K562 (cell line): ENCODE measurements around the gene CAPN14. TPM values are rescaled to one million over a fixed set of nuclear protein-coding genes. Genes with fewer than 3 reads are reported as not detected.

Experiments
- ATAC-seq: fragments of 200-7000 bp; cut with Tn5 transposase; 3 replicates; pipeline ENCODE4 v1.9.1; 2020; ENCODE audit warnings: moderate library complexity
- BruUV-seq: library from RNA; stranded (reverse); fragments of 400-500 nt; replicated peaks from 2 replicates; lab custom pipeline; 2021; lab: Mats Ljungman, UMichigan
- CTCF ChIA-PET: fragments of 300-600 bp; formaldehyde crosslinking; extraction: SDS; loops from one replicate; lab custom pipeline; 2021; ENCODE audit warnings: low intra/inter-chr PET ratio; lab: Yijun Ruan, JAX
- POLR2A ChIA-PET: fragments of 300-600, 350-650 bp; sonication (Branson Sonifier 250); formaldehyde crosslinking; extraction: SDS; loops from one replicate; lab custom pipeline; 2021; ENCODE audit warnings: antibody characterized with exemption, inconsistent platforms; lab: Yijun Ruan, JAX
- DNase-seq, 4 experiments: peaks; one replicate each; pipeline versions ENCODE4 v3.0.0 to v3.0.0-alpha.2; 2011 to 2018; ENCODE audit warnings: low spot score in 3 of 4, mixed read lengths in 3 of 4; ENCODE audit errors: extremely low read depth in 1 of 4
- FAIRE-seq: peaks from 2 replicates; lab custom pipeline; 2011; peaks lifted over from hg19 to GRCh38; lab: Jason Lieb, UNC
- H2AFZ ChIP-seq: 2 replicates; pipeline ENCODE4 v1.6.0; 2011; ENCODE audit warnings: low read depth, low read length, control low read depth, inconsistent platforms
- H3K27ac ChIP-seq: fragments of 200-600 bp; 3 replicates; pipeline ENCODE4 v1.8.0; 2011; ENCODE audit warnings: low read depth, mild to moderate bottlenecking, control low read depth, inconsistent platforms, low read length, moderate library complexity, mixed read lengths; ENCODE audit errors: extremely low read depth
- H3K27me3 ChIP-seq, 2 experiments: fragments of 300-600 bp in 1 of 2; 2 replicates in 1 of 2; 3 replicates in 1 of 2; pipeline versions ENCODE4 v1.6.0 to v1.8.0; 2011; ENCODE audit warnings: inconsistent platforms in 2 of 2, low read length in 2 of 2, mild to moderate bottlenecking in 1 of 2, mixed read lengths in 1 of 2, moderate library complexity in 1 of 2; ENCODE audit not compliant: control insufficient read depth in 2 of 2, insufficient read depth in 2 of 2
- H3K36me3 ChIP-seq: fragments of 300-600 bp; 3 replicates; pipeline ENCODE4 v1.8.0; 2011; ENCODE audit warnings: mild to moderate bottlenecking, low read length, inconsistent platforms; ENCODE audit not compliant: control insufficient read depth, insufficient read depth
- H3K4me1 ChIP-seq, 2 experiments: fragments of 200-600 bp in 1 of 2; replicated peaks in 1 of 2; 2 replicates in 1 of 2; 3 replicates in 1 of 2; pipeline versions ENCODE4 v1.5.1 to v1.8.0; 2011; ENCODE audit warnings: inconsistent platforms in 2 of 2, low read length in 2 of 2, mild to moderate bottlenecking in 1 of 2, mixed read lengths in 1 of 2, moderate library complexity in 1 of 2; ENCODE audit not compliant: control insufficient read depth in 2 of 2, insufficient read depth in 2 of 2
- H3K4me2 ChIP-seq: 2 replicates; pipeline ENCODE4 v1.6.1; 2011; ENCODE audit warnings: low read length, control low read depth, inconsistent platforms, mixed read lengths; ENCODE audit not compliant: insufficient read depth
- H3K4me3 ChIP-seq: fragments of 200-600 bp; sonication (generic), shearing (Covaris generic); 2 replicates; pipeline ENCODE4 v1.5.1; 2016; ENCODE audit warnings: control low read depth, inconsistent platforms
- H3K79me2 ChIP-seq: fragments of 200-600 bp; 3 replicates; pipeline ENCODE4 v1.8.0; 2011; ENCODE audit warnings: low read length, inconsistent platforms; ENCODE audit not compliant: control insufficient read depth, insufficient read depth
- H3K9ac ChIP-seq, 2 experiments: 2 replicates each; pipeline versions ENCODE4 v1.6.0 to v1.6.1; 2011; ENCODE audit warnings: low read depth in 2 of 2, low read length in 2 of 2, control low read depth in 1 of 2, inconsistent platforms in 1 of 2, mild to moderate bottlenecking in 1 of 2, mixed read lengths in 1 of 2; ENCODE audit not compliant: insufficient read depth in 1 of 2
- H3K9me1 ChIP-seq: one replicate; pipeline ENCODE4 v1.6.0; 2011; ENCODE audit warnings: inconsistent platforms, mild to moderate bottlenecking, low read length, moderate library complexity; ENCODE audit not compliant: control insufficient read depth, insufficient read depth
- H3K9me3 ChIP-seq: replicated peaks from 2 replicates; pipeline ENCODE4 v1.5.1; 2011; ENCODE audit warnings: low read depth, low read length, inconsistent platforms; ENCODE audit not compliant: control insufficient read depth, insufficient read depth
- H4K20me1 ChIP-seq: replicated peaks from 2 replicates; pipeline ENCODE4 v1.6.1; 2011; ENCODE audit warnings: low read length, inconsistent platforms, mixed read lengths; ENCODE audit not compliant: control insufficient read depth, insufficient read depth
- BMI1 ChIP-seq: fragments of 150-350 bp; IDR thresholded peaks from 2 replicates; pipeline ENCODE4 v1.6.1; 2014; ENCODE audit warnings: low read length
- DACH1 ChIP-seq: fragments of 450-650 bp; IDR thresholded peaks from 2 replicates; pipeline ENCODE4 v1.6.1; 2018; ENCODE audit not compliant: partially characterized antibody
- DIDO1 ChIP-seq: fragments of 450-650 bp; IDR thresholded peaks from 2 replicates; pipeline ENCODE4 v1.6.1; 2016; ENCODE audit warnings: low read depth, missing biosample characterization, missing genetic modification characterization
- ID3 ChIP-seq, 2 experiments: fragments of 250-450 bp in 1 of 2; fragments of 450-650 bp in 1 of 2; sonication (Bioruptor Pico) in 1 of 2; IDR thresholded peaks; 2 replicates each; pipeline versions ENCODE4 v1.6.1 to v1.8.0; 2016 to 2021; ENCODE audit warnings: mild to moderate bottlenecking in 2 of 2, moderate library complexity in 2 of 2, missing compliant biosample characterization in 1 of 2, missing genetic modification characterization in 1 of 2
- MAX ChIP-seq: sonication (generic); formaldehyde crosslinking; IDR thresholded peaks from 2 replicates; pipeline ENCODE4 v1.9.0; 2022; ENCODE audit warnings: mild to moderate bottlenecking, missing genetic modification reagents
- MCM3 ChIP-seq: fragments of 450-650 bp; IDR thresholded peaks from 2 replicates; pipeline ENCODE4 v1.6.1; 2016
- POLR3G ChIP-seq: IDR thresholded peaks from 2 replicates; pipeline ENCODE4 v1.6.1; 2011; ENCODE audit not compliant: insufficient read length, insufficient replicate concordance; ENCODE audit errors: extremely low read depth
- RBM22 ChIP-seq: fragments of 200-400 bp; formaldehyde crosslinking; IDR thresholded peaks from 2 replicates; pipeline ENCODE4 v1.6.1; 2018; ENCODE audit warnings: low read length, low read depth; ENCODE audit not compliant: poor library complexity, severe bottlenecking
- RBM25 ChIP-seq: fragments of 200-400 bp; formaldehyde crosslinking; IDR thresholded peaks from 2 replicates; pipeline ENCODE4 v1.6.1; 2018; ENCODE audit warnings: low read length, low read depth, moderate library complexity; ENCODE audit not compliant: severe bottlenecking
- STAT5B ChIP-seq: fragments of 250-450 bp; sonication (Bioruptor Pico); IDR thresholded peaks from 2 replicates; pipeline ENCODE4 v1.8.0; 2021; ENCODE audit warnings: mild to moderate bottlenecking, inconsistent platforms
- TCF7L2 ChIP-seq: fragments of 150-350 bp; IDR thresholded peaks from 2 replicates; pipeline ENCODE4 v1.6.1; 2016; ENCODE audit warnings: low read depth, mild to moderate bottlenecking, low read length, moderate library complexity
- TFE3 ChIP-seq: fragments of 450-650 bp; formaldehyde crosslinking; IDR thresholded peaks from 2 replicates; pipeline ENCODE4 v1.4.0; 2020; ENCODE audit warnings: mild to moderate bottlenecking, mixed read lengths
- ZNF589 ChIP-seq: fragments of 200-800 bp; sonication (Bioruptor generic); IDR thresholded peaks from 2 replicates; pipeline ENCODE4 v1.6.1; 2016; ENCODE audit warnings: low read depth, missing genetic modification characterization, missing compliant biosample characterization
- ZNF79 ChIP-seq: fragments of 250-450 bp; sonication (Bioruptor Pico); IDR thresholded peaks from 2 replicates; pipeline ENCODE4 v1.4.0; 2020; ENCODE audit warnings: low read depth, mild to moderate bottlenecking, moderate library complexity
- WGBS: fragments of 100-300 bp; shearing (Covaris generic); methylation state at CpG from one replicate; pipeline ENCODE4 v1.1.6; 2016; ENCODE audit warnings: low coverage, mixed read lengths; ENCODE audit not compliant: insufficient coverage; ENCODE audit errors: missing lambda C conversion rate; 5-methylcytosine and 5-hydroxymethylcytosine counted together
- in situ Hi-C: fragments of 300-500 bp; cut with MboI; formaldehyde crosslinking; loops from 4 replicates; pipeline ENCODE4 v1.15.0; 2018; ENCODE audit warnings: inconsistent platforms, mixed read lengths
- intact Hi-C: fragments of 100-400 bp; cut with micrococcal nuclease; formaldehyde crosslinking; loops from 2 replicates; pipeline ENCODE4 v1.14.2; 2022
- polyA plus RNA-seq, 8 experiments: library from polyadenylated mRNA; depleted of rRNA in 4 of 8; stranded (reverse) in 5 of 8; unstranded in 3 of 8; fragments of >200 nt; fragmentation: Nextera tagmentation in 2 of 8; fragmentation: Illumina TruSeq in 1 of 8; extraction: Ambion mirVana in 2 of 8; extraction: Trizol in 1 of 8; gene quantifications; 2 replicates each; pipeline versions ENCODE4 v1.2.1 to v1.2.3, GENCODE V29; 2011 to 2014; ENCODE audit warnings: inconsistent platforms in 1 of 8, missing spikeins in 1 of 8
- total RNA-seq, 7 experiments: library from RNA; depleted of rRNA in 6 of 7; stranded (reverse); fragments of >200 nt in 6 of 7; fragmentation: Illumina TruSeq in 2 of 7; extraction: Trizol in 2 of 7; gene quantifications; 2 replicates each; pipeline versions ENCODE4 v1.2.1 to v1.2.3, GENCODE V29; 2011 to 2021; ENCODE audit warnings: low replicate concordance in 1 of 7

The CAPN14 gene
- total and polyA plus RNA-seq, 9 of the 15 experiments (the other 6 are each of a cell fraction or from before 2014, with no cell fraction given) = not detected

GRCh38 chr2:31208240-31208639 is 9.1 kb downstream of the CAPN14 start:
- intact Hi-C loops = no loop called here
- in situ Hi-C loops = no loop called here

More at GRCh38 chr2:31208240-31208639, 9.1 kb downstream of the CAPN14 start:
- H3K4me2 ChIP-seq = no peak overlapping the region
- BruUV-seq = no TSS peak
- TF ChIP-seq MAX (CRISPR knock-in tag) (no peak), STAT5B (CRISPR knock-in tag) (no peak), TFE3 (CRISPR knock-in tag) (no peak), POLR3G (no peak), MCM3 (no peak), RBM25 (no peak), ZNF589 (CRISPR knock-in tag) (no peak), BMI1 (no peak), ZNF79 (no peak), DACH1 (no peak), TCF7L2 (no peak), RBM22 (no peak), ID3 (CRISPR knock-in tag; IDR thresholded peaks at IDR 0.05) (no peak), ID3 (tag; IDR thresholded peaks at IDR 0.05) (no peak), DIDO1 (tag) (no peak)
- TF ChIP-seq, all 486 proteins: peak for 0
- no peaks in the 10 kb centered on the region for H3K79me2 ChIP-seq
- no peaks in the 10 kb centered on the region for H3K4me1 ChIP-seq
- no peak overlapping the region for H3K4me3 ChIP-seq
- no peak overlapping the region for H3K9ac ChIP-seq
- ChIA-PET CTCF (no interaction called here), POLR2A (interaction anchor here (0.7 kb wide), 1 partner anchor 20 kb away, joined by 3 read pairs; no protein-coding TSS in a partner anchor)
- H4K20me1 ChIP-seq = no peaks in the 10 kb centered on the region
- H2AFZ ChIP-seq = no peak overlapping the region
- no peak overlapping the region for H3K27ac ChIP-seq
- FAIRE-seq (no peak), DNase-seq (no peak), ATAC-seq (no peak)
- H3K9me3 ChIP-seq = no peaks in the 10 kb centered on the region
- H3K27me3 ChIP-seq = peaks cover 0 to 4% of the 10 kb centered on the region in 2 experiments; a peak in 2 of 5 replicates
- H3K9me1 ChIP-seq = no peaks in the 10 kb centered on the region
- no peaks in the 10 kb centered on the region for H3K36me3 ChIP-seq
- WGBS = 10% methylated on average over 1 of the region's 1 CpG
